Activated gamma-delta T cell treated with anti-CD3 and anti-CD28 coated beads, Interleukin-2, amount 50 U/mL, for 16 hours (primary cell): ENCODE results near the gene USP15.
"Not testable (repeated sequence)": the region's sequence is repeated elsewhere in the genome, so short reads cannot be mapped to it uniquely, and the experiment has no call there.

Source experiments
- DNase-seq: peaks from one replicate; pipeline ENCODE4 v3.0.0-alpha.2; 2020; ENCODE audit warnings: low read depth

The USP15 gene

DNA sequence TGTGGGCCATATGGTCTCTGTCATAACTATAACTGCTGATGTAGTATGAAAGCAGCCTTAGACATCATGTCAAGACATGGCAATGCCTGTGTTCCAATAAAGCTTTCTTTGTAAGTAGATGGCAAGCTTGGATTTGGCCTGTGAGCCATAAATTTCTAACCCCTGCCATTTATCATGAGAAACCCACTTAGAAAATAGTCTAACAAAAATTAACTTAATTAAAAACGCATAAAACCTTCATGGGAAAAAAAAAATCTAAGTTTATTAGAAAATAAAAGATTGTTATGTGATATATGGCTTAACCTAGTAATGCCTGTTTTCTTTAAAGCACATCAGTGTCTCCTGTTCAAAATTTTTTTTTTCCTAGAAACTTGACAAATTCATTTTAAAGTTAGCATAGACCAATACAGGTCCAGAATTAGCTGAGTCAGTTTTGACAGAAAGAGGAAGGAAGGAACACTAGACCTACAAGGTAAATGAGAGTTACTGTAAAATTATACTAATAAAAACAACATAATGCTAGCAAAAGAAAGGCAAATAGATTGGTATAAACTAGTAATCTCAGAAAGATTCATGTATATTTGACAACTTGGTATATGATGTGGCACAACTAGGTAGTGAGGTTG lies 68.2 kb downstream of the USP15 start:
- DNase-seq = no peak

DNA sequence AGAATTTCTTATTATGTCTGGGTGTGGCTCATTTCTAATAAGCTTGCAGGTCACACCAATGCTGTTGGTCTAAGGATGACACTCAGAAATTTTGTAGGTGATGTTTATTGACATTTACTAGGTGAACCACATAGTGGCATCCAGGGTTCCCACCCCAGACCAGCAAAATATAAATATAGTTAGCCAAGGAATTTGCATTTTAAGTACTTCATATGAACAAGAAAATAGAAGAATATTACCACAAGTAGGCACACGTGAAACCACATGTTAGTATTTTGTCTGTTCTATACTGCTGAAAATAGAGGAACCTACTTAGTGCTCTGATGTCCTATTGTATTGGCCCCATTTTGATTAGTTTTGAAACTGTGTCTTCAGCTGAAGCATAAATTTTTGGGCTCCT lies 71.1 kb downstream of the USP15 start:
- DNase-seq = no peak

GRCh38 chr12:62332598-62332997 lies 72.4 kb downstream of the USP15 start:
- DNase-seq = no peak

DNA sequence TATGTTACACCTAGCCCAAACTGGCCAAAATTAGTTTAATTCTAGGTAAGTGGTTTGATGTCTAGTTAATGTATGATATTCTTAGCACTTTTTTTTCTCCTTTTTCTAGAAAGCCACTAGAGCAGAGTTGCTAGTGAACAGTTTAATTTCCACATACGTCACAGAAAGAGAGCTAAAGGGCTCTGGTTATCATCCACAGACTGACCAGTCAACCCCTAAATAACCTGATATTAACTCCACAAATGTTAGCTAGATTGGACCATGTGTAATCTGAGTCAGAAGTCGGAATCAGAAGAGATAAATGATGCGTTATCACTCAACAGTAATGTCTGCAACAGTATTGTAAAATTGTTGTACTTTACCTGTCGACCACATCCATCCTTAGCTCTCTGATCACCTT lies 74.9 kb downstream of the USP15 start:
- no peak for DNase-seq

DNA sequence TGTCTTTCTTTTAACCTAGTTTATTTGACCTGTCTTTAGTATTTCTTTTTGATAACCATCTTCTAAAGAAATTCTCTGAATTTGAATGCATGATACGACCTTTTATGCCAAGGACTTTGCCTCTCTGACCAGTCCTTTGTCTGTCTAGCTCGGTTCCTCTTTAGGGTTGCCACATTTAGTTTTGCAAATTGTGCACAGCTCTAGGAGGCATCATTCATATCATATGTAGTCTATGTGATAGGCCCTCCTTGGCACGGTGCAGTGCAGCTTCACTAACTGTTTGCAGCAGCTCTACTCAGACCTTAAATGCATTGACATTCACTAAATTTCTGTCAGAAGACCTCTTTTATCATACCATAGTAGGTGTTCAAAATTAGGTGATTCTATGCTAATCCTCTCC lies 75.6 kb downstream of the USP15 start:
- no peak for DNase-seq

GRCh38 chr12:62337643-62338042 lies 77.4 kb downstream of the USP15 start:
- DNase-seq = not testable (repeated sequence)

DNA sequence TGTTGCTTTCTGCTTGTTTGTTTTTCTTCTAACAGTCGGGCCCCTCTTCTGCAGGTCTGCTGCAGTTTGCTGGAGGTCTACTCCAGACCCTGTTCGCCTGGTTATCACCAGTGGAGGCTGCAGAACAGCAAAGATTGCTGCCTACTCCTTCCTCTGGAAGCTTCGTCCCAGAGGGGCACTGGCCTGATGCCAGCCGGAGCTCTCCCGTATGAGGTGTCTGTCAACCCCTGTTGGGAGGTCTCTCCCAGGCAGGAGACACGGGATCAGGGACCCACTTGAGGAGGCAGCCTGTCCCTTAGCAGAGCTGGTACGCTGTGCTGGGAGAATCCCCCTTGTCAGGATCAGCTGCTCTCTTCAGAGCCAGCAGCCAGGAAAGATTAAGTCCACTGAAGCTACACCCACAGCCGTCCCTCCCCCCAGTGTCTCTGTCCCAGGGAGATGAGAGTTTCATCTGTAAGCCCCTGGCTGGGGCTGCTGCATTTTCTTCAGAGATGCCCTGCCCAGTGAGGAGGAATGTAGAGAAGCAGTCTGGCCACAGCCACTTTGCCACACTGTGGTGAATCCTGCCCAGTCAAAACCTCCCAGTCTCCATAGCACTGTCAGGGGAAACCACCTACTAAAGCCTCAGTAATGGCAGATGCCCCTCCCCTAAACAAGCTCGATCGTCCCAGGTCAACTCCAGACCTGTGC lies 82.6 kb downstream of the USP15 start:
- DNase-seq = not testable (repeated sequence)

DNA sequence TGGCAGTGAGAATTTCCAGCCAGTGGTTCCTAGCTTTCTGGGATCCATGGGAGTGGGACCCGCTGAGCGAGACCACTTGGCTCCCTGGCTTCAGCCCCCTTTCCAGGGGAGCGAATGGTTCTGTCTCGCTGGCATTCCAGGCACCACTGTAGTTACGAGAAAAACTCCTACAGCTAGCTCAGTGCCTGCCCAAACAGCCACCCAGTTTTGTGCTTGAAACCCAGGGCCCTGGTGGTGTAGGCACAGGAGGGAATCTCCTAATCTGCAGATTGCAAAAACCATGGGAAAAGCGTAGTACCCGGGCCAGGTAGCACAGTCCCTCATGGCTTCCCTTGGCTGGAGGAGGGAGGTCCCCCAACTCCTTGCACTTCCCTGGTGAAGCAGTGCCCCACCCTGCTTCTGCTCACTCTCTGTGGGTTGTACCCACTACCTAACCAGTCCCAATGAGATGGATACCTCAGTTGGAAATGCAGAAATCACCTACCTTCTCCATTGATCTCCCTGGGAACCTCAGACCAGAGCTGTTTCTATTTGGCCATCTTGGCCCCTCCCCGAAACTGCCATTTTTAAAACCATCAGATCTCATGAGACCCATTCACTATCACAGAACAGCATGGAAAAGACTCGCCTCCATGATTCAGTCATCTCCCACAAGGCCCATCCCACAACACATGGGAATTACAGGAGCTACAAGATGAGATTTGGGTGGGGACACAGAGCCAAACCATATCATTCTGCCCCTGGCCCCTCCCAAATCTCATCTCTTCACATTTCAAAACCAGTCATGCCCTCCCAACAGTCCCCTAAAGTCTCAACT lies 83.3 kb downstream of the USP15 start:
- DNase-seq = not testable (repeated sequence)

DNA sequence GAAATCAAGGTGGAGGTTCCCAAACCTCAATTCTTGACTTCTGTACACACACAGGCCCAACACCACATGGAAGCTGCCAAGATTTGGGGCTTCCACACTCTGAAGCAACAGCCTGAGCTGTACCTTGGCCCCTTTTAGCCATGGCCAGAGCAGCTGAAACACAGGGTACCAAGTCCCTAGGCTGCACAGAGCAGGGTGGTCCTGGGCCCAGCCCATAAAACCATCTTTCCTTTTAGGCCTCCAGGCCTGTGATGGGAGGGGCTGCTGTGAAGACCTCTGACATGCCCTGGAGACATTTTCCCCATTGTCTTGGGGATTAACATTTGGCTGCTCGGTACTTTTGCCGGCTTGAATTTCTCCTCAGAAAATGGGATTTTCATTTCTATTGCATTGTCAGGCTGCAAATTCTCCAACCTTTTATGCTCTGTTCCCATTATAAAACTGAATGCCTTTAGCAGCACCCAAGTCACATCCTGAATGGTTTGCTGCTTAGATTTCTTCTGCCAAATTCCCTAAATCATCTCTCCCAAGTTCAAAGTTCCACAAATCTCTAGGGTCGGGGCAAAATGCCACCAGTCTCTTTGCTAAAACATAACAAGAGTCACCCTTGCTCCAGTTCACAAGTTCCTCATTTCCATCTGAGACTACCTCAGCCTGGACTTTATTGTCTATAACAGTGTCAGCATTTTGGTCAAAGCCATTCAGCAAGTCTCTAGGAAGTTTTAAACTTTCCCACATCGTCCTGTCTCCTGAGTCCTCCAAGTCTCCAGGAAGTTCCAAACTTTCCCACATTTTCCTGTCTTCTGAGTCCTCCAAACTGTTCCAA lies 84.7 kb downstream of the USP15 start:
- not testable (repeated sequence) for DNase-seq

GRCh38 chr12:62345667-62346066 lies 85.5 kb downstream of the USP15 start:
- DNase-seq = no peak

DNA sequence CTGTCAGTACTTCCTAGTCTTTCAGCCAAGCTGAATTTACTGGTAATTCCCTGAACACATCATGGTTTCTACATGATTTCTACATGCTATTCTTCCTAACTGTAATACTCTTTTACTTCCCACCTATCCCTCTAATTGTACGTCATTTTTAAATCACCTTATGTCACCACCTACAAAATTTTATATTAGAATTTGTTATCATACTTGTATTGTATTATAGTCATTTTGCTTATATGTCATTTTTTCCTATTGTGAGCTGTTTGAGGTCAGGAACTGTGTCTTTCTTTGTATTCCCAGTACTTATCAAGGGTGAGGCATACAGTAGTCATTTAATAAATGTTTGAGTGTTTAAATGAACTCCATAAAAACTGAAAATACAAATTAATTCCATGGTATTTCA lies 86.6 kb downstream of the USP15 start:
- no peak for DNase-seq

- DNase-seq = no peak
Measured at GRCh38 chr12:62347922-62348650, 87.9 kb downstream of the USP15 start.

DNA sequence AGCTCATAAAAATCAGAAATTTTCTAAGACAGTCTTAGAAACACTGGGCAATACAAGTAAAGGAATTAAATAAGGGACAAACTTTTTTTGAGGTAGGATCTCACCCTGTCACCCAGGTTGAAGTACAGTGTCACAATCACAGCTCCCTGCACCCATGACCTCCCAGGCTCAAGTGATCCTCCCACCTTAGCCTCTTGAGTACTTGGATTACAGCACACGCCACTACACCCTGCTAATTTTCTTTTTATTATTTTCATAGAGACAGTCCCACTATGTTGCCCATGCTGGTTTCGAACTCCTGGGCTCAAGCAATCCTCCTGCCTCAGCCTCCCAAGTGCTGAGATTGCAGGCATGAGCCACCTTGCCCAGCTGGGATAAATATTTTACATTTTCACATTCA lies 90.3 kb downstream of the USP15 start:
- no peak for DNase-seq

DNA sequence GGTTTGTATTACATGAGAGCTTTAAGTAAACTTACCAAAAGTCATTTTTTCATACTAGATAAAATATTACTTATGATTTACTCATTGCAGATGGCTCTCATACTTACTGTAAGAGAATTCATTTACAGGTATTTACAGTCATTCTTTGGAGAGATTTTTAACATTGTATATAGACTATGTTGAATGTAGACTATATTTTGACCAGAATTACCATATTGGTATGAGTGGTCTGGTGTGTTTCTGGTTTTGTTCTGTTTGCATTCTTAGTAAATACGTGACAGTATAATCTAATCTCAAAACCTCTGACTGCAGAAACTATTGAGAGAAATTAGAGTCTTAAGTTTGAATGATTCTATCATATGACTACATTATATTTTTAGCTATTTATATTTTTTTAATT lies 91.1 kb downstream of the USP15 start:
- DNase-seq = no peak

DNA sequence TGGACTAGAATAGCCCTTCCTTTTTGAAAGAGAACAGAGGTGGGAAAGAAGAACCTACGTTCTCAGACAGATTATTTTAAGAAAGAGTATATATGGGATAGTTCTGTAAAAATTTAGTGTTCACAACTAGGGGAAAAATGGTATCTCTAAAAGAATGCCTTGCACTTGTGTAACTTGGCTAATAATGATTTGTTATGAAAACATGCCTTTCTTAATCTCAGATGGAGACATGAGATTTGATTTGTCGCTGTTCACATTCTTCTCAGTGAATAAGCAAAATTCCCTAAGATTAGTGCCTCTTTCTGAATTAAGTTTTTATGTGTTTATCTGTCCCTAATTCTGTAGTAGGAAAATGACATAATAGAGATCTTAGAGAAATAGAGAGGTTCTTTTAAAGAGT lies 100.8 kb downstream of the USP15 start:
- DNase-seq = no peak

GRCh38 chr12:62363506-62363905 lies 103.3 kb downstream of the USP15 start:
- no peak for DNase-seq

DNA sequence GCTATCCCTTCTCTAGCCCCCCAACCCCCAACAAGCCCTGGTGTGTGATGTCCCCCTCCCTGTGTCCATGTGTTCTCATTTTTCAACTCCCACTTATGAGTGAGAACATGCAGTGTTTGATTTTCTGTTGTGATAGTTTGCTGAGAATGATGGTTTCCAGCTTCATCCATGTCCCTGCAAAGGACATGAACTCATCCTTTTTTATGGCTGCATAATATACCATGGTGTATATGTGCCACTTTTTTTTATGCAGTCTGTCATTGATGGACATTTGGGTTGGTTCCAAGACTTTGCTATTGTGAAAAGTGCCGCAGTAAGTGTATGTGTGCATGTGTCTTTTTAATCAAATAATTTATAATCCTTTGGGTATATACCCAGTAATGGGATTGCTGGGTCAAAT lies 104.5 kb downstream of the USP15 start:
- DNase-seq = not testable (repeated sequence)

DNA sequence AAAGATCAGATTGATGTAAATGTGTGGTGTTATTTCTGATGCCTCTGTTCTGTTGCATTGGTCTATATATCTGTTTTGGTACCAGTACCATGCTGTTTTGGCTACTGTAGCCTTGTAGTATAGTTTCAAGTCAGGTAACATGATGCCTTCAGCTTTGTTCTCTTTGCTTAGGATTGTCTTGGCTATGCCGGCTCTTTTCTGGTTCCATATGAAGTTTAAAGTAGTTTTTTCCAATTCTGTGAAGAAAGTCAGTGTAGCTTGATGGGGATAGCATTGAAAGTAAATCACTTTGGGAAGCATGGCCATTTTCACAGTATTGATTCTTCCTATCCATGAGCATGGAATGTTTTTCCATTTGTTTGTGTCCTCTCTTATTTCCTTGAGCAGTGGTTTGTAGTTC lies 105.6 kb downstream of the USP15 start:
- not testable (repeated sequence) for DNase-seq

- not testable (repeated sequence) for DNase-seq
Measured at GRCh38 chr12:62368430-62369223, 108.4 kb downstream of the USP15 start.

- no peak for DNase-seq
Measured at GRCh38 chr12:62370189-62370588, 110.0 kb downstream of the USP15 start.

GRCh38 chr12:62371661-62372060 lies 111.5 kb downstream of the USP15 start:
- no peak for DNase-seq
